NCI-H510A treated with DMSO at 0.1 percent for 48 hours (cell line): Measurements from ENCODE around the gene PIGH.

Experiments used
- DNase-seq: peaks from one replicate; lab custom pipeline; 2025; lab: John Stamatoyannopoulos, UW

Gene PIGH

GRCh38 chr14:67574806-67575205, 25.3 kb downstream of the PIGH start:
- no peak for DNase-seq

DNA sequence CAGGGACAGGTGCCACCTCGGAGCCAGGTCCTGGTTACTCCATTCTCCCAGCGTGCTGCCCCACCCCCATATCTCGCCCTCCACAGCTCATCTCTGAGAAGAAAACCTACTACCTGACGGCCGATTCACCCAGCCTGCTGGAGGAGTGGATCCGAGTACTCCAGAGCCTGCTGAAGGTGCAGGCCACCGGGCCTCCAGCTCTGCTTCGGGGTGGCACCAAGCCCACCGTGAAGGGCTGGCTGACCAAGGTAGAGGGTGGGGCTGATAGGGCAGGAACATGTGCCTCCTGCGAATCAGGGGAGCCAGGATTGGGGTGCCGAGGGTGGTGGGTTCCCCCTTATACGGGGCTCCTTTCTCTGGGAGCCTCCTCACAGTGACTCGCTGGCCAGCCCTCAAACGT, 25.9 kb downstream of the PIGH start:
- DNase-seq, result no peak

DNA sequence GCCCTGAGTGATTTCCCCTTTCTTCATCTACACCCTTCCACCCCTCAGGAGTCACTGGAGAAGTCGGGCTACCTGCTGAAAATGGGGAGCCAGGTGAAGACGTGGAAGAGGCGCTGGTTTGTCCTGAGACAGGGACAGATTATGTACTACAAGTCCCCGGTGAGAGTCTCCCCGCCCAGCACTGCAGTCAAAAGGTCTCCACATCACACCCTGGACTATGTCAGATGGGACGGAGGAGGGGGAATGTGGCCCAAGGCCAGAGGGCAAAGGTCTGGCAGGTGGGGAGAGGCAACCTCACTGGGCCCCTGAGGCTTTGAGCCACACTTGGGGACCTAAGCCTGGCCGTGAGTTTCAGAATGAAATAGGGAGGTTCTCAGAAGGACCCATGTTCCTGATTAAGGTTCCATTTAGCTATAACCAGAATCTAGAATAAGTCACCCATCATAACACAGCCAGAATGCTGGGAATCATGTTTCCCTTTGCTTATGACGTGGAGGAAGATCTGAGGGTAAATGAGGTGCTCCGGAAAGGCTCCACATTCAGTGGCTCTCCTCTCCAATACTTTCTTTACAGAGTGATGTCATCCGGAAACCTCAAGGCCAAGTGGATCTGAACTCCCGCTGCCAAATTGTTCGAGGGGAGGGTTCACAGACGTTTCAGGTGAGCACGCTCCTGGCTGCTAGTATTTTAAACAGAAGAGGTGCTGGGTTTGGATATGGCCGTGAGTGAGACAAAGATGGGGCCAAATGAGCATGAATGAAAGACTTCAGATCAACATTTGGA, 26.6 kb downstream of the PIGH start:
- DNase-seq, result no peak

GRCh38 chr14:67572608-67573007, 27.5 kb downstream of the PIGH start:
- no peak for DNase-seq

GRCh38 chr14:67571991-67572323, 28.1 kb downstream of the PIGH start:
- no peak for DNase-seq

- peak; percentile 66 for DNase-seq
These were observed 28.6 kb downstream of the PIGH start for GRCh38 chr14:67571275-67571990.

DNA sequence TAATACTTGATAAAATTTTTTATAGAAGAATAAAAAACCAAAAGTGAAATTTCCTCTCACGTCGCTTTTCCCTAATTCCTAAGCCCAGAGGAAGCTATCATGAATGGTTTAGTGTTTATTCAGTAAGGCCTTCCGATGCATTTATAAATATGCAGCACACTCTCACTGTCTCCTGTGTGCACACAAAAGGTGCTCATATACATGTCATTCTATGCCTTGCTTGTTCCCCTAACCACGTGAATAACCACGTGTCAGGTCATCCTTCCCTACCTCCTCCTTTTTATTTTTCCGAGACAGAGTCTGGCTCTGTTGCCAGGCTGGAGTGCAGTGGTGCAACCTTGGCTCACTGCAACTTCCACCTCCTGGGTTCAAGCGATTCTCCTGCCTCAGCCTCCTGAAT, 29.6 kb downstream of the PIGH start:
- DNase-seq, result no peak

GRCh38 chr14:67569651-67570290, 30.3 kb downstream of the PIGH start:
- no peak for DNase-seq

DNA sequence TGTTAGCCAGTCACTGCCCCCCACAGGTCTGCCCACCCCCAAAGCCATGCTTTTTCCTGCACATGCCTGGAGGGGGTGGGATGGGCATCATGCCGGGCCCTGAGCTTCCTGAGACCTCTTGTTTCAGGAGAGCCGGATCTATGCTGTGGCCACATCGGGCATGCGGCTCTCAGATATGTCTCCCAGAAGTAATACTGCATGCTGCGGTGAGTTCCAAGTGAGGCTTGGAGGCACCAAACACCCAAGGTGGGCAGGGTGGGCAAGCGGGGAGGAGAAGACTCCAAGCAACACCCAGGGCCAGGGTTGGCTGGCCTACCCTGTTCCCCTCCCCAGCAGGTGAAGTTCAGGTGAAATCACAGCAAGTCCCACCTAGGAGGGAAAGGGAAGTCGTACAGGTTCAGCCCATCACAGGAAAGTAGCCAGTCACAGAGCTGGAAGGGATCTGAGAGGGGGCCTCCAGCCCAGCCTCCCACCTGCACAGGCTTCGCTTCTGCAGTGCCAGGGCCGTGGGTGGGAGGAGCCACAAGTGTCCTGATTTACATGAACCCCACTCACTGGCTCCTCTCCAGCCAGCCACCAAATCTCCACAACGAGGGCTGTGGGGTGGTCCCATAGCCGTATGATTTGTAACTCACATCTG, 30.9 kb downstream of the PIGH start:
- no peak for DNase-seq

GRCh38 chr14:67567654-67568053, 32.4 kb downstream of the PIGH start:
- DNase-seq, result no peak

DNA sequence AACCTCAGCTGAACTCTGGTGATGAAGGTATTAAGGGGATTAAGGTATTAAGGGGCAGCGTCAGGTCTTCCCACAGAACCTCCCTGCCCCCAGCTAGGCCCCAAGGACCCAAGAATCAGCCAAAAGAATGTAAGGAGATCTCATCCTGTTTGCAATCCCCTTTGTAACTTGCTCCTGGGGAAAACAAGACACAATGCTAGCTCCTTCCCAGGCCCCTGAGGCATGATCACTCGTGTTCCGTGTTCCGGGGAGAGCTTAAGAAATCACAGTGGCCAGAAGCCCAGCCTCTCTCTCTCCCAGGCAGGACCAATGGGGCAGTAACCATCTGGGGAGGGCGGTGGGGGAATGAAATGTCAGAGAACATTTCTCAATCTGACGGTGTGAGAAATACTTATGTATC, 33.2 kb downstream of the PIGH start:
- DNase-seq, result no peak

GRCh38 chr14:67564236-67564635, 35.8 kb downstream of the PIGH start:
- DNase-seq, result no peak

GRCh38 chr14:67562776-67563150, 37.3 kb downstream of the PIGH start:
- DNase-seq, result no peak

DNA sequence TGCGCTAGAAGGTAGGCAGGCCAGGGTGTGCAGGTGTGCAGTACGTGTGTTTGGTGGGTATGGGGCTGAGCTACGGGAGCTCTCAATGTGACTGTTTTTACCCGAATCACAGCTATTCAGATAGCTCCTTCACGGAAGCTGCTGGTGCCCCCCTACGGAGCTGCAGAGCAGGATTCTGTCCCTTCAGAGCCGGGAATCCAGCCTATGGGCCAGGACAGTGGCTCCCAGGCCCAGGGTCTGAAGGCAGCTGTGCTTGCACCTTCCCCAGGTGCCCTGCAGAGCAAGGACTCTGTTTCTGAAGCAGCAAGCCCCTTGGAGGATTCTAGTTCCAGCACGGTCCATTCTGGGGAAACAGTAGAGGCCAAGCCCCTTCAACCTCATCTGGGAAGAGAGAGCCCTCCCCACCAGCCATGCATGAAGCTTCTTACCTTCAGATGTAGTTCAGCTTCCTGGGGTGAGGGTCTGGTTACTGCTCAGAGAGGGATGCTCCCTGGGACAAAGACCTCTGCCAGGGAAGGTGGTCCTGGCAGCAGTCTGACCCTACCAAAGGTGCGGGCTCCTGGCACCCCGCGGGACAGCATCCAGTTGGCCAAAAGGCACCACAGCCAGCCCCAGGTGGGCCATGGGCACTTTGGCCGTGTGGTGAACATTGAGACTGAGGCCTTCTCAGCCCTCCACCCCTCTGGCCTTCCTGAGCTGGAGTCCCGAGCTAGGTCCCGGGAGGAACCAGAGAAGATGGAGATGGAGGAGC, 37.9 kb downstream of the PIGH start:
- no peak for DNase-seq

GRCh38 chr14:67559639-67560038, 40.4 kb downstream of the PIGH start:
- no peak for DNase-seq

GRCh38 chr14:67557656-67558055, 42.4 kb downstream of the PIGH start:
- DNase-seq, result no peak

DNA sequence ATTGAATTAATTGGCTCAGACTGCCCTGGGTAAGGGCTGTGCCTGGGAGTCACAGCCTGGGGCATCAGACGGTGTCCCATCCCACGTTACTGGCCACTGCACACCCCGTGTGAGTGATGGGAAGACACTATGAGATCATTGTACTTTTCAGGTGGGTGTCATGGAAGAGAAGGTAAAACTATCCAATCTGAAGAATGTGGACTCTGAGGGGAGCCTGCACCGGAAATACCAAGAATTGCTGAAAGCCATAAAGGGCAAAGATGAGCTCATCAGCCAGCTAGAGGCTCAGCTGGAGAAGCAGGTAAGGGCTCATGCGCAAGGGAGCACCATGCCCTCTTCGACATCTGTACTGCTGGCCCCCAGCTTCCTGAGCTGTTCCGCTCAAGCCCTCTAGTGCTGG, 43.0 kb downstream of the PIGH start:
- DNase-seq, result no peak

DNA sequence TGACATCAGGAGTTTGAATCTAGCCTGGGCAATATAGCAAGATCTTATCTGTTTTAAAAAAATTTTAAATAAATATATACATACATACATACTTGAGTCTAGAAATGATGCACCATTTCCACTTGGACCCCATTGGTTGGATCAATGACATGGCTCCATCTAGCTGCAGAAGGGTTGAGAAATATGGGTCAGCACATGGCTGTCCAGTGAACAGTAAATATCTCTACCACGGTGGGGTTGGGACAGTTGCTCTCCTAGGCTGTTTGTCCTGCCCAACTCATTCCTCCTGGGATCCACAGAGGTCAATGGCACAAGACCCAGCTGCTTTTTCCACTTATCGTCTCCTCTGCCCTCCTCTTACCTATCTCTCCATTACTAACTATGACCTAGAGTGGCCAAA, 43.4 kb downstream of the PIGH start:
- no peak for DNase-seq

- peak; percentile 24 for DNase-seq
These were observed 44.5 kb downstream of the PIGH start for GRCh38 chr14:67555518-67556090.

DNA sequence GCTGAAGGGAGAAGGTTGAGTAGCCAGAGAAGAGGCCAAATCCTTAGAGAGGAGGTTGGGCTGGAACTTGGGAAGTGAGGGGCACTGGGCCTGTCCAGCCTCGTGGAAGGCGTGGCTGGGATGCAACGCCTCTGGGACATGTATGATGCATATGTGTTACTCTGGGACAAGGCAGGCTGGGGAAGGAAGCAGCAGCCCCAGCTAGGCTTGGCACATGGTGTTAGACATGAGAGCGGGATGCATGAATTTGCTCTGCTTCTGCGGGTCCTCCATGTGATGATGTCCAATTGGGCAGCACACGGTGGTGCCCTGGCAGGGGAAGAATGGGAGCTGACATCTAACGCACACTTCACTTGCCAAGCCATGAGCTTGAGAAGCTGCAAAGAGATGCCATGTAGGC, 45.7 kb downstream of the PIGH start:
- no peak for DNase-seq

GRCh38 chr14:67553547-67553946, 46.5 kb downstream of the PIGH start:
- DNase-seq, result no peak

DNA sequence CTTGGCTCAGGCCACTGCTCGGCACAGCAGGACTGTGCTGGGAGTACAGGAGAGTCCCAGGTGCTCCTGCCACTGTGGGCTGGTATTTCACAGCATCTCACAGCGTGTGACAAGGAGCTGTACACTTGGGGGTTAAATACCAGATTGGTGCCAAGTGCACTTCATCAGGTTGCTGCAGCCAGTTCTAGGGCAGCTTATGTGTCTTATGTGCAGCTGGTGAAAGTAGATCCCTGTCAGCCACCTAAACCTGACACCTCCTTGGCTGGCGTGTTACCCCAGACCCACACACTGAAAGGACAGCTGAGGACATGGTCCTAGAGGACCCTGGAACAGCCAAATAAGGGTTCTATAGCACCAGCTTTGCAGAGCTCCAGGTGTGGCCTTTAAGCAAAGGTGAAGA, 48.1 kb downstream of the PIGH start:
- no peak for DNase-seq
